Hepatocyte (in vitro differentiated cells): ENCODE results near the gene SIN3B.

Experiments used
- EZH2 ChIP-seq: fragments of 200-600 bp; sonication (generic); IDR thresholded peaks from 2 replicates; pipeline ENCODE4 v1.6.1; 2016; ENCODE audit warnings: antibody characterized with exemption, mild to moderate bottlenecking, borderline replicate concordance
- TF ChIP-seq, protein P1 (sequence below): fragments of 200-600 bp; sonication (generic); IDR thresholded peaks from 2 replicates; pipeline ENCODE4 v1.5.1; 2016; ENCODE audit warnings: antibody characterized with exemption, mild to moderate bottlenecking; ENCODE audit not compliant: poor library complexity

DNA sequence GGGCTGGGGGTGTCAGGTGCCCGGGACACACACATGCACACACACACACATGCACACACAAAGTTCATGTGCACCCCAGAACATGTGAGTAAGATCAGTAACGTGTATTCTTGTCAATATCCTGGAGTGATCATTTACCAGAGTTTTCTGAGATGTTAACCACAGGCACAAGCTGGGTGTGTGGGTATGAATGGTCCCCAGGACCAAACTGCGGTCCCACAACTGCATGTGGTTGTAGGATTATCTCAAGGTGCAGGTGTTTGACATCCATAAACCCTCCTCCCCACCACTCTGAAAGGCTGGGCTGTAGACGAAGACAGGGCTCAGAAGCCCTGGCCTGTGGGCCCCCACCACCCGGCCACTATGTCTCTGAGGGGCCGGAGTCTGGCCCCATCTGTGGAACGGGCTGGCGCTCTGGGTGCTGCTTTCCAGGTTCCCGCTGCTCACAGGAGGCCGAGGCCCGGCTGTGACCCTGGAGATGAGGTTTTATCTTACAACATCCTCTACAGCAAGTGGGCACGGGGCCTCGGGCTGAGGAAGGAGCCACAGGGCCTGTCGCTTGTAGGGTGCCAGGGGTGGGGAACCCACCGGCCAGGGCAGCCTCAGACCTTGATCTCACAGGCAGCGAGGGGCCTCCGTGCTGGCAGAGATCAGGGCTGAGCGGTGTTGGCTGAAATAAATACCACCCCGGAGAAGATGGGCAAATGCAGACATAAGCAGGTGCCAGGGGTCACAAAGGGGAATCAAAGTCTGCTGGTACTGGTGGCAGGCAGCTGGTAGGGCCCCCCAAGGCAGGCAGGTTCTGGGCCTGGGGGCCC lies 63.9 kb downstream of the SIN3B start:
- TF ChIP-seq, protein P1, sequence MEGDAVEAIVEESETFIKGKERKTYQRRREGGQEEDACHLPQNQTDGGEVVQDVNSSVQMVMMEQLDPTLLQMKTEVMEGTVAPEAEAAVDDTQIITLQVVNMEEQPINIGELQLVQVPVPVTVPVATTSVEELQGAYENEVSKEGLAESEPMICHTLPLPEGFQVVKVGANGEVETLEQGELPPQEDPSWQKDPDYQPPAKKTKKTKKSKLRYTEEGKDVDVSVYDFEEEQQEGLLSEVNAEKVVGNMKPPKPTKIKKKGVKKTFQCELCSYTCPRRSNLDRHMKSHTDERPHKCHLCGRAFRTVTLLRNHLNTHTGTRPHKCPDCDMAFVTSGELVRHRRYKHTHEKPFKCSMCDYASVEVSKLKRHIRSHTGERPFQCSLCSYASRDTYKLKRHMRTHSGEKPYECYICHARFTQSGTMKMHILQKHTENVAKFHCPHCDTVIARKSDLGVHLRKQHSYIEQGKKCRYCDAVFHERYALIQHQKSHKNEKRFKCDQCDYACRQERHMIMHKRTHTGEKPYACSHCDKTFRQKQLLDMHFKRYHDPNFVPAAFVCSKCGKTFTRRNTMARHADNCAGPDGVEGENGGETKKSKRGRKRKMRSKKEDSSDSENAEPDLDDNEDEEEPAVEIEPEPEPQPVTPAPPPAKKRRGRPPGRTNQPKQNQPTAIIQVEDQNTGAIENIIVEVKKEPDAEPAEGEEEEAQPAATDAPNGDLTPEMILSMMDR = no peak
- TF ChIP-seq EZH2 = no peak
